Right lobe of liver (tissue), 4 donors: ENCODE measurements around the gene STRBP.

Experiments used
- POLR2A ChIP-seq: fragments of 450-650 bp; IDR thresholded peaks from one replicate; pipeline ENCODE4 v1.6.1; 2017; ENCODE audit warnings: antibody characterized with exemption, mild to moderate bottlenecking
- TF ChIP-seq, protein P1 (sequence below), 4 donors: fragments of 200-600 bp in 3 of 4; fragments of 450-650 bp in 1 of 4; IDR thresholded peaks; one replicate each; pipeline versions ENCODE4 v1.5.1 to v1.8.0; 2016 to 2022; ENCODE audit warnings: antibody characterized with exemption in 4 of 4, mild to moderate bottlenecking in 2 of 4
- donor health status: DM: no; HTN: no; CAD: no.
- donor health status: DM: no; HTN: no; CAD: no.
- donor health status: DM: no; HTN: yes; CAD: no.

DNA sequence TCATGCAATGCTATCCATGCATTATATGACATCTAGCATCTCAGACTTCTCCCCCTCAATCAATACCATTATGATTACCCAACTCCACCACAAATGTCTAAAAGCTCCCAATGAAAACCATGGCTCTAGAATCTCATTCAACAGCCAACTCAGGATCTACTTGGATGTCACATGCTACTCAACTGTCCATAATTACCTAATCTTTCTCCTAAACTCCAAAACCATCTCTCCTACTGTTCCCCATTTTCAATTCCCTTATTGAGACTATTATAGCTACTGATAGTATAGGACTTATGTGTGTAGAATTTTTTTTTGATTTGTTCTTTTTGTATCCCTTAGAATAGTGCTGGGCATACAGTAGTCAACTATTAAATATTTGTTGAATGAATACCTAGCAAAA, 8.2 kb upstream of the STRBP start:
- TF ChIP-seq, protein P1, sequence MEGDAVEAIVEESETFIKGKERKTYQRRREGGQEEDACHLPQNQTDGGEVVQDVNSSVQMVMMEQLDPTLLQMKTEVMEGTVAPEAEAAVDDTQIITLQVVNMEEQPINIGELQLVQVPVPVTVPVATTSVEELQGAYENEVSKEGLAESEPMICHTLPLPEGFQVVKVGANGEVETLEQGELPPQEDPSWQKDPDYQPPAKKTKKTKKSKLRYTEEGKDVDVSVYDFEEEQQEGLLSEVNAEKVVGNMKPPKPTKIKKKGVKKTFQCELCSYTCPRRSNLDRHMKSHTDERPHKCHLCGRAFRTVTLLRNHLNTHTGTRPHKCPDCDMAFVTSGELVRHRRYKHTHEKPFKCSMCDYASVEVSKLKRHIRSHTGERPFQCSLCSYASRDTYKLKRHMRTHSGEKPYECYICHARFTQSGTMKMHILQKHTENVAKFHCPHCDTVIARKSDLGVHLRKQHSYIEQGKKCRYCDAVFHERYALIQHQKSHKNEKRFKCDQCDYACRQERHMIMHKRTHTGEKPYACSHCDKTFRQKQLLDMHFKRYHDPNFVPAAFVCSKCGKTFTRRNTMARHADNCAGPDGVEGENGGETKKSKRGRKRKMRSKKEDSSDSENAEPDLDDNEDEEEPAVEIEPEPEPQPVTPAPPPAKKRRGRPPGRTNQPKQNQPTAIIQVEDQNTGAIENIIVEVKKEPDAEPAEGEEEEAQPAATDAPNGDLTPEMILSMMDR (IDR thresholded peaks at IDR 0.05), result no peak
- no peak for TF ChIP-seq POLR2A
